ENCODE results near the gene WNK4.

Gene WNK4

DNA sequence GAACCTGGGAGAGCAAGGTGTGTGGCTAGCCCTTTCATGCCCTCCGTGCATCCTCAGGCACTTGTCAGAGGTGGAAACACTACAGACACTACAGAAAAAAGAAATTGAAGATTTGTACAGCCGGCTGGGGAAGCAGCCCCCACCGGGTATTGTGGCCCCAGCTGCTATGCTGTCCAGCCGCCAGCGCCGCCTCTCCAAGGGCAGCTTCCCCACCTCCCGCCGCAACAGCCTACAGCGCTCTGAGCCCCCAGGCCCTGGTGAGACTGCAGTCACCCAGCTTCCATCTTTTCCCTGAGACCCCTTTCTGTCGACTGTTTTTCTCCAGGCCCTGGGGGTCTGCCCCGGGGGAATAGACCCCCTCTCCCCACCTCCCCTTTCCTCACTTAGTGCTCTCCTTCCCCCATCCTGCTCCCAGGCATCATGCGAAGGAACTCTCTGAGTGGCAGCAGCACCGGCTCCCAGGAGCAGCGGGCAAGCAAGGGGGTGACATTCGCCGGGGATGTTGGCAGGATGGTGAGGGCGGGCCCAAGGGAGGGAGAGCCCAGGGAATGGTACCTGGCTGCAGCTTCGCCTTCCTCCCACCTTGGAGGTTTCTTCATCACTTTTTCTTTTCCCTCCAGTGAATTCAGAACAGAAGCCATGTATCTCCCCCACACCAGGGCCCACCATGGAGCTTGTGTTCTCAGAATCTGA, 15.8 kb downstream of the WNK4 start:
- no peak for DNase-seq

DNA sequence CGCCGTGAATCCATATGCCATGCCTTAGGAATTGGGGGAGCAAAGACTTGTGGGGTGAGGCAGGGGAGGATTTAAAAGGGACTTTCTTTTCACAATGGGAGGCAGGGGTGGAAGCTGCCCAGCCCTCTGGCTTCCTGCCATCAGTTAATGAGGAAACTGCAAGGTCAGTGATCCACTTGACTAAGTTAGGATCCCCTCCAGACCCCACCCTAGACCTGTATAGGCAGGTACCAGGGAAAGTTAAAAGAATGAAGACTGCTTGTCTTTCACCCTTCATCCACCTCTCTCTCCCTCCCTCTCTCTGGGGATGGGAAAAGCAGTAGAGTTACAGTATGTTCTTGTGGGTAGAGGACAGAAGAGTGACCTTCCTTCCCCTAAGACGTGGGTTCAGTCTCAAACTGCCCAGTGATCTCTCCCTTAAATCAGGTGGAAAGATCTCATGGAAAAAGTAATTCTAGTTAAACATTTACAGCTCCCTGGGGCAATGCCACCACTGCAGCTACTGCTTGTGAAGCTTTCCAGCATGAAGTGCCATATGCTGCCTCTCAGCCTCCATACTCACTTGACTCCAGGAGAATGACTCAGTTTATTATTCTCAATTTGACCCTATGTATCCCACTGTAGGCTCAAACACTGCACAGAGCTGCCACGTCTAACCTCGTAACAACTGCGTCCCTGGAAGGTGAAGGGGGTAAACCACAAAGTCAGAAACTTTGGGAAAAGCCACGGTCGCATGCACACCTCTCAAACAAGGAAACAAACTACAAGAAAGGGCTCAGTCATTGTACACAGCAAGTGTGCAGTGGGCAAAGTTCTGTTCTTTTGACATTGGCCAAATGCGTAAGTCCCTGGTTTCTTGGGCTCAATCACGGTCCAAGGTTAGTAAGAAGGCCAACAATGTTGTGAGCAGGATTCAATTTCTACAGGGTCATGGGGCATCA, 16.9 kb downstream of the WNK4 start:
- DNase-seq: no peak

DNA sequence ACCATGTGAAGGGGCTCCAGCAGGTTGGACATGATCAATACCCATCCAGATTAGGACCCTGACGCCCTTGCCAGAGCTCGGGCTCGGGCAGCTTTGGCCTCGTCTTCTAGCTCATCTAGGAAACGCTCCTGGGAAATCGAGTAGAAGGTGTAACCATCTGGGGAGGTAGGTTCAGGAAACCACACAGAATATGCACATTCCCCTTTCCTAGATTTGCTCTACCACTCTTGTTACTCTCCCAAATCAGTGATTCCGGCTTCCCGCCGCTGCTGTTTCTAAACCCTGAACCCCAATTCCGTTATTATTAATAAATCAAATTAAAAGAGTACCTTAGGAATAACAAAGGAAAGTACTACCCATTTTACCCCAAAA, 17.6 kb downstream of the WNK4 start:
- DNase-seq: peak in 1 of 56 donors; percentile 32

DNA sequence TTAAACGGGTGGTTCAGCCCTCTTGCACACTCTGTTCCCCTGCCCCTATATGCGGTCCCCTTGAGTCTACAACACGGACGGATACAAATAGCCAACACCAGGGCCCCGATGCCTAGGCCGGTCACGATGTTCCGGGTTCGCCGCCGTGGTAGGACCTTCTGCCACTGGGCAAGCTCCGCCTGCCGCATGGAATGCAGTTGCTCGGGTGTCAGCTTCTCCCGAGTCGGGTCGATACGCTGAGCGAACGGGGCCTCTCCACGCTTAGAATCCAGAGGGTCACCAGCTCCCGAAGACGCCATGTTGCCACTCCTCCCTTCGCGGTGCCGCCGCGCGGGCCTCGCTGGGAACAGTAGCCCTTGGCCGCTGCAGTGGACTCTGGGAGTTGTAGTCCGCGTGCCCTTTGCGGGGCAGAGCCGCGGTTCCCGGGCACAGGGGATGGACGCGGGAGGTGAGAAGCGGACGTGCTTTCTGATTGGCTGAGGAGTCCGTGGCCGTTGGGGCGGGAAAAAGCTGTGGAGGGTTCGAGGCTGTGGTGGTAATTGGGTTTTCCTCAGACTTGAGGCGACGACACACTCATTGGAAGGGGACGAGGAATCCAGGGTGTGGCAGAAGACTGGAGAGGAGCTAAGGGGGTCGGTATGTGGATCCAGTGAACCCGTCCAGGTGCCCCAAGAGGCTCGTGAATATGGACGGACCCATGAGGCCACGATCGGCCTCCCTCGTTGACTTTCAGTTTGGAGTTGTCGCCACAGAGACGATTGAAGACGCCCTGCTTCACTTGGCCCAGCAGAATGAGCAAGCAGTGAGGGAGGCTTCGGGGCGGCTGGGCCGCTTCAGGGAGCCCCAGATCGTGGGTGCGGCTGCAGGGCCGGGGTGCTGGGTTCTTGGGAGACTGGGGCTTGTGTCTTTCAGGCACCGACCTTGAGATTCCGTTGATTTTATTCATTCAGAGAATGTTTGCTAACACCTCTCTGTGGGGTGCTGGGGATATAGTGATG, 18.3 kb downstream of the WNK4 start, which contains the start of the genes CNTD1 and COA3:
CNTD1 (plus strand) TSS at position 479 of the 998 bp plus-strand sequence; CDS start at position 686, 207 bp downstream.
COA3 (minus strand) TSS at position 322 of the 998 bp plus-strand sequence; CDS start at position 299, 23 bp downstream.
- DNase-seq: peak in 55 of 56 donors; percentile 16 to 89 (median 70)

DNA sequence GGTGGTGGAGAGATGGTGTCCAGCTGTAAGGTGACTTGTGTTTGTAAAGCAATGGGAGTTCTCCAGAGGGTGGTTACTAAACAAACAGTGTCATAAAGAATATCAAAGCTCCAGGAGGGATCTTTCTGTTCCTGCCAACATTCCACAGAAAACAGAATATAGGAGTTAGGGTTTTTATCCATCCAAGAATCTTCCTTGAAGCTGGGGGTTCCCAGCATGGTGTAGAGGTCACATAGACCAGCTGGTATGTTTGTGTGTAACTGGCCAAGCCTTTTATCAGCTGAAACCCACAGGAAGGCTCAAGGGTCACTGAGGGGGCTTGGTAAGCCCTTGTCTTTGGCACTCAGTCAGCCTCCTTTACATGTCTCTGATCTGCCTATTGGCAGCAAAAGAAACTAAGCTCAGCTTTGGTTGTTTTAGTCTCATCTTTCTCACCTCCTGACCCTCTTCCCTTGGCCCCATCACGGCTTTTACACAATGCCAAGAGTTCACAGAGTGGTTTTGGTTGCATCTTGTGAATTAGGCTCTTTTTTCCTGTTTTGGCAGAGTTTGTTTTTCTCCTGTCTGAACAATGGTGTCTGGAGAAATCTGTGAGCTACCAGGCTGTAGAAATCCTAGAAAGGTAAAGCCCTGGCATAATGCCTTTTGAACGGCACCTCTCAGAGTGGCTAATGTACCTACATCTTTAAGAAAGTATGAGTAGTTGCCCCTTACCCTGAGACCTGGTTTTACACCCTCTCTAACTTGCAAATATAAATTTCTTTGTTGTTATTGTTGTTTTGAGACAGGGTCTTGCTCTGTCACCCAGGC, 22.9 kb downstream of the WNK4 start:
- DNase-seq: no peak

DNA sequence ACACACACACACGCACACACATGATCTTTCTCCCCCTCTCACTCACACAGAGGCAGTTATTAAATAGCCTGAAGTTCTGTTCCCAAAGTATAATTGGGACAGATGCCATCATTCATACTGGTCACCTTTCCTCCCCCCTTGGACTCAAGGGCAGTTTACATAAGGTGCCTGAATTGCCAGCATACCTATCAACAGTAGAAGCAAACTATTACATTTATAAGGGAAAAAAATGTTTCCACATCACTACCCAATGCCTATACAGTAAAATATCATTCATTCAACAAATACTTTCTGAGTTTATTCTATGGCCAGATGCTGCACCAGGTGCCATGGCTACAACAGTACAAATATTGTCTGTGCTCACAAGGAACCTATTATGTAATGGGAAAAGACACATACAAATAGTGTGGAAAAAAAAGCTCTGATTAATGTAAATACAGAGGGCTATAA, 24.5 kb downstream of the WNK4 start:
- DNase-seq: no peak

DNA sequence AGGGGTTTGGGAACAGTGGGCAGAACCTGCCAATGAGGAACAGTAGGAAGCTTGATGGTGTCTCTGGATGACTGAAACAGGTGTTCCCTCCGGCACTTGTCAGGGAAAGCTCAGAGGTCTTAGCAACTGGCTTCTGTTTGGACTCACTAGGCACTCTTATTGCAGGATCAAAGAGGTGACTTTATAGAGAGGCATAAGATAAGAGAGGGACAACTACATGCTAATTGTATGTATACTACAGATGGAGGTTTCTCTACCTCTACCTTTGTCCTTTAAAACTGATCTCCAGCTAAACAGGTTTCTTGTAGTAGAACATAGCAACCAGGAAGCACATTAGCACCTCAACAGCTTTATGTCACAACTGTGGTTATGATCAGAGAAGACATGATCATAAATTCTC, 25.8 kb downstream of the WNK4 start:
- DNase-seq: no peak

DNA sequence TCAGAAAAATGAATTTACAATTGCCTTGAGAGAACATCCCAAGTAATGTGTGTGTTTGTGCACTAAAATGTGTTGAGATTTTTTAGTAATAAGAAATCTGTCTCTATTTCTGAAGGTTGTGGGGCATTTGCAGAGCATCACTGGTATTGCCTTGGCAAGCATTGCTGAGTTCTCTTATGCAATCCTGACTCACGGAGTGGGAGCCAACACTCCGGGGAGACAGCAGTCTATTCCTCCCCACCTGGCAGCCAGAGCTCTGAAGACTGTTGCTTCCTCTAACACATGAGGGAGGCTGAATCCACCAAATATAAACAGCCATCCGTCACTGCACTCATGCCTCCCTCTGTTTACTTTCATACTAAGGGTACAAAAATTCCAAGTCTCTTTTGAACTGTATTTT, 28.8 kb downstream of the WNK4 start:
- peak in 30 of 56 donors; percentile 0 to 66 (median 20) for DNase-seq

DNA sequence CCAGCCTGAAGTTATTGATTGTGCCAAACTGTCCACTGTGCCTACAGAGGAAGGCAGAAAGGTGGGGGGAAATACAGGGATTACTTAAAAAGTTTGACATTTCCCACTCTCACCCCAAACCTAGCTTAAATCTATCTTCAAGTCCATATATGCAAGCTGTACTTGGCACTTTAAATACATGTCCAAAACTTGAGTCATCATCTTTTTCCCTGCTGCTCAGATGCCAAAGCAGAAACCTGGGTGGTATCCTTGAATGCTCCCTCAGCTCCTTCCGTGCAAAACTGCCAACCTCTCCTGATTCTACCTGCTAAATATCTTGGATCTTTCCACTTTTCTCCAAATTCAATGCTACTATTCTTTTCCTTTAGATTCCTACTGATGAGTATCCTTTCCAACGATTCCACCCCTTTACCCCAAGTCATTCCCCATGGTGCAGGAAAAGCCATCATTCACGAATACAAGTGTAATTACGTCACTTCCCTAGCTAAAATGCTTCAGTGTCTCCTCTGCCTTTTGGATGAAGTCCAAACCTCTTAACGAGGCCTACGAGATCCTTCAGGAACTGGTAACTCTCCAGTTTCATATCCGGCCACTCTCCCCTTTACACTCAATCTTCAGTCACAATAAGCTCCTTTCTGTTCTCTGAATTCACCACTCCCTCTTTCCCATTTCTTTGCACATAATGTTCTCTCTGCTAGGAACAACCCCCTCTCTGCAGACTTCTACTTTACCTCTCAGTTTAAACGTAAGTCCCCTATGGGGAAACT, 34.4 kb downstream of the WNK4 start:
- DNase-seq: no peak

DNA sequence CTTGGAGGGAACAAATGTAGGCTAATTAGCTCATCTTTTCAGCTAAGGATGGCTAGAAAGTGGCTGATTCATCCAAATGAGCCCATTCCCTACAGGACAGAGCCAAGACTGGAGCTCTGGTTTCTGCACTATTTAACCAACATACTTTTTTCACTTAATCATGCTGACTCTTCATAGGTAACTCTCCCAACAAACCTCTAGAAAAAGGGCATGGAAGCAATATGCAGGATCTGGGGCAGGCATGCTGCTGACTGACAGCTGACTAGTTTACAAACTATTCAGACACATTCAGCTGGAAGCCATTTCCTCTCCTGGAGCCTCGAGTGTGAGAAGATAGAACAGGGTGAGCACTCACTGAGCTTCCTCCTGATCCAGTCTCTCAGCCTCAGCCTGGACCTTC, 37.5 kb downstream of the WNK4 start:
- DNase-seq: no peak

DNA sequence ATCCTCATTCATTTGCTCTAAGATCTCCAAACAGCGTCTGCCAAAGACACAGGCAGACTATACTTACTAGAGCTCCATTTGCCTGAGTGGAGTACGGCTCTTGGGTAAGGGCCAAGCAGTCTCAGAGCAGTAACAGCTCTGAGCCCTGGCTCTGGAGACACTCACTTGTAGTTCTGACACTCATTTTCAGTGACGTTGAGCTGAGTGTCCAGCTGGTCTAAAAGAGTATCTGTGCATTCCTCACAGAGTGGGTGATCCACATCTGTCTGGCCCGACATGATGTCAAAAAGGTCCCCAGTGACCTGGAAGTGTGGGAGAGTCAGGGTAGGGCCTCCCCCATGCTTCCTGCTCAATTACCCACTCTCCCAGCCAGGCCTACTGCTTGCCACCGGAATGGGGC, 38.0 kb downstream of the WNK4 start:
- DNase-seq: no peak

DNA sequence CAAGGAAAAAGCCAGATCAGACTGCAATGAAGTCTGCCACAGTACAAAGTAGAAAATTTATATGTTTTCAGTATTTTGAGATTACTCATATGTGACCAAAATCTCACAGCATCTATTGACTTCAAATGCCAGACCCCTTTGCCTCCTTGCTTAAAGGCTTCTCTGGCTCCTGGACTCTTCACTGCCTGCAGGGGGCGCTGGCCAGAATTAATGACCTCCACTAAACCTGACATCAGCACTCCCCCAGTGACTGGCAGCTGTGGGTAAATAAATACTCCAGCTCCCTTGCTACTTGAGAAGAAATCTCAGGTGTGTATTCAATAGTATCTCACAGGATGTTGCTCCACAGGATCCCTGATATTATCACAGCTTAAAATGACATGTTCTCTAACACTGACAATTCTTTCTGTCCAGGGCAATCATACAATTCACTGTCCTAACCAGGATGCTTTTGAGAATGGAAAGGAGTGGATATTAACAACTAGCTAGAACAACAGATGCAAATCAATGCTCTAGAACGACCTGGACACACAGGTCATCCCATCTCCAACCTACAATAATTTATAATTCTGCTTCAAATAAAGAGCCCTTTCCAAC, 39.6 kb downstream of the WNK4 start:
- peak in 7 of 56 donors; percentile 0 to 17 (median 7) for DNase-seq

DNA sequence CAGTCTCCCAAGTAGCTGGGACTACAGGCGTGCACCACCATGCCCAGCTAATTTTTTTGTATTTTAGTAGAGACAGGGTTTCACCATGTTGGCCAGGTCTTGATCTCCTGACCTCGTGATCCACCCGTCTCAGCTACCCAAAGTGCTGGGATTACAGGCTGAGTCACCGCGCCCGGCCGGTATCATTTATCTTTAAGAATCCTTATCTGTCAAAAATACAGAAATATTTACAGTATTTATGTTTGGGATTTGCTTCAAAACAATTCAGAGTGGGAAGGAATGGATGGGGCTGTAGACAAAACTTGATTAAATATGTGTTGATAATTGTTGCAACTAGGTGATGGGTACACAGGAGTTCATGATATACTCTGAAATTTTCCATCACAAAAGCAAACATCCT, 40.8 kb downstream of the WNK4 start:
- no peak for DNase-seq

DNA sequence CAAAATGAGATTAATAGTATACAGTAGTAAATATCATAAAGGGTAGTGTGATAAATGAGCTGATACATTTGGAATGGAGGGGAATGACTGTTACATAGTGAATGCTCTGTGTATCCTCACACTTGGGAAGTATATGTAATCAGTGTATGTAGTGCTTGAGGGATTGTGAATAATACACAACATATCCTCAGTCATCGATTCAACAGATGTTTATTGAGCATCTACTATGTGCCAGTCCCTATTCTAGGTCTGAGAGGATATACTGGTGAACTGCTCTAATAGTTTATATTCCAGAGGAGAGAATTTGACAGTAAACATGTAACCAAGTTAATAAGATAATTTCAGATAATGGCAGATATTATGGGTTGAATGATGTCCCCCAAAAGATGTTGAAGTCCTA, 47.1 kb downstream of the WNK4 start:
- no peak for DNase-seq

DNA sequence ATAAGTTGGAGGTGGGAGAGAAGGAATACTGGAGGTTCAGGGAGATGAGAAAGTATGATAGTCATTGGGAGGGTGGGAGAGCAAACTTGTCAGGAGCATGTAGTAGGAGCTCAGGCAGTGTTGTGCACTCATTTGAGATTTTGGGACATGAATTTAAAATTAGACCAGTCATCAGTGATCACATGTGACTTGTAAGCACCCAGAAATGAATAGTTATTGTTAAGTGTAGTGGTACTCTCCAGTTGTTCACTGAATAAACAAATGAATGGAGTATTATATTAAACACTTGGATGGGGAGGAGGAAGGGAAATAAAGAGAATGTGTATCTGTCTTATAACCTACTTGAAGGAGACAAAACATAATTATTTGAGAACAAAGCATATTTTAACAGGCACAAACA, 50.6 kb downstream of the WNK4 start:
- DNase-seq: no peak

DNA sequence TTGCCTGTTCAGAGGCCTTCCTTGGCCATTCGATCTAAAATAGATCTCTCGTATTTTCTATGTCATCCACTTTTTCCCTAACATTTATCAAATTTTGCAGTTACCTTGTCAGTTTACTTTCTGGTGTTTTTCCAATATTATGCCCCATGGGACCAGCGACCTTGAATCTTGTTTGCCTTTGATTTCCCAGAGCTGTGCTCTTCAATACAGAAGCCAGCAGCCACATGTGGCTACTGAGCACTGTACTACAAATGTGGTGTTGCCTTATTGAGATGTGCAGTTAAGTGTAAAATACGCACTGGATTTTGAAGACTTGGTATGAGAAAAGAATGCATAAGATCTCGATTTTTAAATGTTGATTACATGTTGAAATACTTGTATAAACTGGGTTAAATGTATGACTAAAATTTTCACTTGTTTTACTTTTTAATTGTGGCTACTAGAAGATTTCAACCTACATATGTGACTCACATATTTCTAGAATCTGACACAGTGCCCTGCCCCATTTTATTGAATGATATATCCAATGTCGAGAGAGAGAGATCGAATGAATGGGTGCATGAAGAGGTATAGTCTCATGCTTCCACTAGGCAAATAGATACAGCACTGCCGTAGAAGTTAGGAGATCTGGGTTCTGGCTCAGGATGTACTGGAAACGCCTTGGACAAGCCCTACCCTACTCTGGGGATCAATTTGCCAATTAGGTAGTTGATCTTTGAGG, 52.0 kb downstream of the WNK4 start:
- no peak for DNase-seq

DNA sequence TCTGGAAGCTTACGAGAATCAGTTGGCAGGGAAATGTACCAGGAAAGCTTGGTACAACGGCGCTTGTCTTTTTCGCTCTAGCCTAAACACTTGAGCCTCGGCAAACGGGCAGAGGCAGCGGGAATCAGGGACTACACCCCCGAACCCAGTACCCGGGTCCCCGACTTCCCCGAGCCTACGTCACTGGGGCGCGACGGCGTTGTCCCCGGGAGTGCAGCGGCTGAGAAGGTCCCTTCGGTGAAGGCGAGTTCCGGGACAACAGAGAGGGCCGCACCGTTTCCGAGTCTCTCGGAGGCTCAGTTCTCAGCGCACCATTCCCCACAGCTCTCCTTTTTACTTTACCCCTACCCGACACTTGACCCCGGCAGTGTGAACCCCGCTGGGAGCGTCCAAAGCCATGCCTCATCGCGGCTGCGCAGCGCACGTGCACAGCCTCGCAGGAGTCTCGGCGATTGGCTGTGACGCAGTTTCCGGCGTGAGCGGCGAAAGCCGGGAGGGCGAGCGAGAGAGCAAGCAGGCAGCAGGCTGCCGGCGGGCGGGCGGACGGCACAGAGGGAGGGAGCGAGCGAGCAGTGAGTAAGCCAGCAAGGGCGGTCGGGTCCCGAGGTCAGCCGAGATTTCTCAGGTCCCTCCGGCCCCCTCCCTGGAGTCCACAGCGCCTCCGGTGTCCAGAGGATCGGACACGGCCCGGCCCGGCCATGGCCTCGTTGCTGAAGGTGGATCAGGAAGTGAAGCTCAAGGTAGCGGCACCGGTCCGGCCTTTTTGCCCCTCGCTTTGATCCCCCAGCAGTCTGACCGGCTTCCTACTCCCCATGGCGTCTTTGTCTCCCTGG, 52.7 kb downstream of the WNK4 start, which contains the start of gene PSME3:
PSME3 (plus strand) TSS at position 464 of the 833 bp plus-strand sequence; CDS start at position 699, 235 bp downstream.
- peak; percentile 33 to 98 (median 91) for DNase-seq
